Ishikawa (cell line): Measurements from ENCODE around the gene TRIM5.

ENCODE experiments used
- CEBPB ChIP-seq: IDR thresholded peaks from 2 replicates; pipeline ENCODE4 v1.6.1; 2012
- EGR1 ChIP-seq: IDR thresholded peaks from 2 replicates; pipeline ENCODE4 v1.6.1; 2012
- EP300 ChIP-seq: IDR thresholded peaks from 2 replicates; pipeline ENCODE4 v1.6.1; 2012; ENCODE audit warnings: borderline replicate concordance
- MAX ChIP-seq: IDR thresholded peaks from 2 replicates; pipeline ENCODE4 v1.6.1; 2012
- REST ChIP-seq: IDR thresholded peaks from 2 replicates; pipeline ENCODE4 v1.6.1; 2012; ENCODE audit warnings: low read depth, mild to moderate bottlenecking
- YY1 ChIP-seq: IDR thresholded peaks from 2 replicates; pipeline ENCODE4 v1.6.1; 2012; ENCODE audit warnings: low read depth

GRCh38 chr11:5727691-5728090, 42.8 kb upstream of the TRIM5 start:
- TF ChIP-seq YY1 (no peak), EGR1 (no peak), MAX (no peak), CEBPB (no peak), REST (no peak), EP300 (no peak)
